GM12873 (cell line): ENCODE measurements around the gene TBC1D12.

ENCODE experiments used
- TF ChIP-seq, protein P1 (sequence below): IDR thresholded peaks from 2 replicates; pipeline ENCODE4 v1.5.1; 2012; ENCODE audit warnings: low read depth, mild to moderate bottlenecking, moderate library complexity, low read length, control low read depth; ENCODE audit not compliant: insufficient read depth; ENCODE audit errors: missing control alignments

The TBC1D12 gene

DNA sequence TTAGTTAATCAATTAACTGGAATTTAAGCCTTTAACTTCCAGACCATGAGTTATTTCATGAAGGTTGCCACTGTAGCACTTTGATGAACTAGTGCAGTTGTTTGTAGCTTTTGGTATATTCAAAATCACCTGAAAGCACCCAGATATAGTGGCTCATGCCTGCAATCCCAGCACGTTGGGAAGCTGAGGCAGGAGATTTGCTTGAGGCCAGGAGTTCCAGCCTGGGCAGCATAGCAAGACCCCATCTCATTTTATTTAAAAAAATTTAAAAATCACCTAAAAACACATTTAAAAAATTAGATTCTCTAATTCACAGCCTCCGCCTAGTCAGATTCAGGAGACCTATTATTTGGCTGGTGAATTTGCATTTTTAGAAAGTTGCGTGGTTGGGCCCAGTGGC is 9.0 kb downstream of the TBC1D12 start:
- TF ChIP-seq, protein P1, sequence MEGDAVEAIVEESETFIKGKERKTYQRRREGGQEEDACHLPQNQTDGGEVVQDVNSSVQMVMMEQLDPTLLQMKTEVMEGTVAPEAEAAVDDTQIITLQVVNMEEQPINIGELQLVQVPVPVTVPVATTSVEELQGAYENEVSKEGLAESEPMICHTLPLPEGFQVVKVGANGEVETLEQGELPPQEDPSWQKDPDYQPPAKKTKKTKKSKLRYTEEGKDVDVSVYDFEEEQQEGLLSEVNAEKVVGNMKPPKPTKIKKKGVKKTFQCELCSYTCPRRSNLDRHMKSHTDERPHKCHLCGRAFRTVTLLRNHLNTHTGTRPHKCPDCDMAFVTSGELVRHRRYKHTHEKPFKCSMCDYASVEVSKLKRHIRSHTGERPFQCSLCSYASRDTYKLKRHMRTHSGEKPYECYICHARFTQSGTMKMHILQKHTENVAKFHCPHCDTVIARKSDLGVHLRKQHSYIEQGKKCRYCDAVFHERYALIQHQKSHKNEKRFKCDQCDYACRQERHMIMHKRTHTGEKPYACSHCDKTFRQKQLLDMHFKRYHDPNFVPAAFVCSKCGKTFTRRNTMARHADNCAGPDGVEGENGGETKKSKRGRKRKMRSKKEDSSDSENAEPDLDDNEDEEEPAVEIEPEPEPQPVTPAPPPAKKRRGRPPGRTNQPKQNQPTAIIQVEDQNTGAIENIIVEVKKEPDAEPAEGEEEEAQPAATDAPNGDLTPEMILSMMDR = no peak

DNA sequence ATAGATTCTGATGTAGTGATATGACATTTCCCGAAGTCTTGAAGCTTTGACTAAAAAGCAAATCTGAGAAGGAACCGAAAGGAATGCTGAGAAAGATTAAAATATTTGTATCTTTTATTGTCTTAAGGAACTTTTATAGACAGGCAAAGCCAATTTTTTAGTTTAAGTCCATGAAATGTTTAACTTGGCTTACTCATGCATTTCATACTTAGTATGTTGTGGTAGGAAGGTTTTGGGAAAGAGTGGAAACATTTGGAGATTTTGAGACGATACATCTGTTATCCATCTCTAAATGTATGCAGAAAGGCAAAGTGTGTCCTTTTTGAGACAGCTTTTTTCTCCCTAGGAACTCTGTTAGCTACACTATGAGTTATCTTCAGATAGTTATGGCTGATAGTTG is 10.1 kb downstream of the TBC1D12 start:
- TF ChIP-seq, protein P1 = no peak

DNA sequence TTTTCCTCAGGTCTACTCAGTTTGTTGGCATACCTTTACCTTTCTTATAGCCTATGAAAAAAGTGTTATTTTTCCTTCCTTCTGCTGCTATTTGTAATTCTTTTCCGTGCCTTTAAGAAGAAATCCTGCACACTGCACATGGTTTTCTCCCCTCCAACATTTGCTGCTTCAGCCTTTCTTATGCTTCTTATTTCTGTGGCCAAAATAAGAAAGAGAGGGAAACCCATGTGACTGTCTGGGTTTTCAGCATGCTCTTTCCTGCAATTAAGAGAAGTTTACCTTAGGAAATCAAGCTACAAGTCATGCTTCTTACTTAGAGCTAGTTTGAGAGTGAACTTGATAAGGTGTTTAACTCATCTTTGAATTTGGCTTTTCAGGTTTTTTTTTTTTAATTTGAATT is 11.0 kb downstream of the TBC1D12 start:
- TF ChIP-seq, protein P1 = no peak

DNA sequence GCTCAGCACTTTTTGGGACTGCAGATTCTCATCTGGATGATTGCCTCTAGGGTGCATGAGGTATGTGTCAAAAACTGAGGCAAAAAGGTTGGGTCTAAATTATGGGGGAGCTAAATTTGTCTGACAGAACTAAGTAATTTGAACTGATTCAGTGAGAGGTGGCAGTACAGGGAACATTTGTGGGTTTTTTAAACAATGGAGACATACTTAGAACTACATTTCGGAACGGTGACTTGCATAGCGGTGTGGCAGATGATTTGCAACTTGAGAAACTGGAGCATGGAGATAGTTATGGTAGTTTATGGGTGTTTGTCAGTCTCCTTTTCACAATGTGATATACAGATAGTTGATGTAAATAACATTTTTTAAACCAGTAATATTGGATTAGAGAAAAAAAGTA is 14.6 kb downstream of the TBC1D12 start:
- TF ChIP-seq, protein P1 = no peak

DNA sequence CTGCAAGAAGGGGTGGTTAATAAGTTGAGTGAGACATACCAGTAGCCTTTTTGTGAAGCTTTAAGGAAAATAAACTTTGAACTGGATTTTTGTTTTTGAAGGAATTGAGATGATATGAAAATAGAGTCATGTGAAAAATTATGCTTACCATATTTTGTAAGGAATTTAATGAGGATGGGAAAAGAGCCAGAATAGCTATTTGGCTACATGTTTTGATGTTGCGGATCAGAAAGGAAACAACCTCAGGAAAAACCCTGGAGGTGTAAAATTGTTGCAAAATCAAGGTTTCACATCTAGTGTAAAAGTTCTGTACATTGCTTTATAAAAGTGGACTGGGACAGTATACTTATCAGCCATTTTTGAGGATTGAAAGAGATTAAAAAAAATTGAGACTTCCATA is 15.0 kb downstream of the TBC1D12 start:
- TF ChIP-seq, protein P1 = no peak

DNA sequence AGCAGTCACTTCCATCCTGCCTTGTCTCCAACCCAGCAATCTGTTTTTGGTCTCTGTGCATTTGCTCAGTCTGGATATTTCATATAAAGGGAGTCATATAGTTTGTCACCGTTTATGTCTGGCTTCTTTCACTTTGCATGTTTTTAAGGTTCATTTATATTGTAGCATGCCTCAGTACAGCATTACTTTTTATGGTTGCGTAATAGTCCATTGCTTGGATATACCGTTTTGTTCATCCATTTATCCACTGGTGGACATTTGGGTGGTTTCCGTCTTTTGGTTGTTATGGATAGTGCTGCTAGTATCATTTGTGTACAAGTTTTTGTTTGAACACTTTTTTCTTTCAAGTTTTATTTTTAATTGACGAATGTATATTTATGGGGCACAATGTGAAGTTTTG is 18.2 kb downstream of the TBC1D12 start:
- TF ChIP-seq, protein P1 = no peak

DNA sequence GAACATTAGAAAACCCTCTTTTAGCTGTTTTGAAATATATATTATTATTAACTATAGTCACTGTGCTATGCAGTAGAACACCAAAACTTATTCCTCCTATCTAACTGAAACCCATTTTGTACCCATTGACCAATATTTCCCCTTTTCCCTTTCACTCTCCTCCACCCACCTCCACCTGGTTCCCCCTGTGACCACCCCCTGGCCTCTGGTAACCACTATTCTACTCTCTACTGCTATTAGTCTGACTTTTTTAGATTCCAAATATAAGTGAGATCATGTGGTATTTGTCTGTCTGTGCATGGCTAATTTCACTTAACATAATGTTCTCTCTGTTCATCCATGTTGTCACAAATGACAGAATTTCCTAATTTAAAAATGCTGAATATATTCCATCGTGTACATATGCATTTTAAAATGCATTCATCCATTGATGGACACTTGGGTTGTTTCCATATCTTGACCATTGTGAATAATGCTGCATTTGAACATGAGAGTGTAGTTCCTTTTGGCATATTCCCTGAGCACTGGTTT is 18.7 kb downstream of the TBC1D12 start:
- TF ChIP-seq, protein P1 = no peak

DNA sequence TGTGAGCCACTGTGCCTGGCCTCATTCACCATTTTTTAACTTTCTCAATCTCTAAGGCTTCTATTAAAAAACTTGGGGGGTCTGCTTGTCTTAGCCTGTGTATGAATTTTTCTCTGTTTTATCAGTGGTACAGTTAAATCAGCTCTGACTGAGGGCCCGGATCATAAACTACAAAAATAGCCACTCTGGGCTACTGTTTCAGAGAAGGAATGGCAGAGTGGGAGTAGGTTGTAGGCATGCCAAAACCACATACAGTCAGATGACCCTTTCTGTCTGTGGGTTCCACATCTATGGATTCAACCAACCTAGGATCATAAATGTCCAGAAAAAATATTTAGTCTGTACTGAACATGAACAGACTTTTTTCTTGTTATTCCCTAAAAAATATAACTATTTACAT is 21.3 kb downstream of the TBC1D12 start:
- TF ChIP-seq, protein P1 = no peak
